ENCODE measurements around the gene VGLL4. TPM values are rescaled to one million over a fixed set of nuclear protein-coding genes. Genes with fewer than 3 reads are reported as not detected.
A peak's percentile ranks its signal among the peaks of the same experiment; 100 is the strongest.

The VGLL4 gene
- total RNA-seq, 1 experiment from 2014 or later = 42.1 TPM

GRCh38 chr3:11584570-11584969 lies 59.1 kb downstream of the VGLL4 start:
- H2AFZ ChIP-seq (ENCODE audit: low read length) = no peak overlapping the region
- peaks cover 13% of the 10 kb centered on the region for H3K79me1 ChIP-seq (ENCODE audit: insufficient read depth, low read depth, low read length, poor library complexity, severe bottlenecking)
- no peak overlapping the region for H2BK12ac ChIP-seq (ENCODE audit: insufficient read length, low read depth, low read length)
- H3K56ac ChIP-seq (ENCODE audit: insufficient read length, low read depth, low read length) = no peak overlapping the region
- H3K23me2 ChIP-seq (ENCODE audit: insufficient read length, low read depth, low read length, poor library complexity, severe bottlenecking) = peaks cover 7% of the 10 kb centered on the region
- H3K18ac ChIP-seq (ENCODE audit: insufficient read length, low read depth, low read length) = no peak overlapping the region
- no peaks in the 10 kb centered on the region for H3K27me3 ChIP-seq (ENCODE audit: insufficient read depth, low read length)
- H3K79me2 ChIP-seq (ENCODE audit: insufficient read depth, low read length) = peaks cover 27% of the 10 kb centered on the region; the same call in 1 of the 2 replicates
- H2BK20ac ChIP-seq (ENCODE audit: low read depth, low read length, poor library complexity, severe bottlenecking) = no peak overlapping the region
- no peak overlapping the region for H3K23ac ChIP-seq (ENCODE audit: insufficient read length, low read depth, low read length)
- H2BK5ac ChIP-seq (ENCODE audit: insufficient read length, low read length) = no peak overlapping the region
- Mint-ChIP-seq H3K9me3 (no peaks in the 10 kb centered on the region), H3K27me3 (ENCODE audit: low read depth) (no peaks in the 10 kb centered on the region), H3K36me3 (ENCODE audit: insufficient read depth in 1 of 3, low read depth in 3 of 3) (peaks cover 8 to 12% (median 10%) of the 10 kb centered on the region in 3 experiments), H3K4me1 (peaks cover 56 to 59% of the 10 kb centered on the region in 2 experiments), H3K27ac (peak overlapping the region in 2 of 3 experiments; percentile 11 to 24; a peak in 3 of 7 replicates), H3K4me3 (no peak overlapping the region)
- no peak overlapping the region for H4K5ac ChIP-seq (ENCODE audit: insufficient read length, low read depth, low read length)
- peaks cover 14% of the 10 kb centered on the region for H3K4me1 ChIP-seq (ENCODE audit: insufficient read depth, low read length)
- no peak for DNase-seq
- no peak overlapping the region for H2AK5ac ChIP-seq (ENCODE audit: insufficient read length, low read length)
- no peak overlapping the region for H3K27ac ChIP-seq (ENCODE audit: insufficient read length, low read depth, low read length)
- H4K8ac ChIP-seq (replicated peaks; ENCODE audit: insufficient read length, low read depth, low read length) = no peak overlapping the region
- H3K4ac ChIP-seq (ENCODE audit: low read depth, low read length) = no peak overlapping the region
- no peak overlapping the region for H3K4me2 ChIP-seq (ENCODE audit: insufficient read depth, insufficient read length, low read length)
- H4K20me1 ChIP-seq (ENCODE audit: control insufficient read depth, insufficient read depth, insufficient read length) = no peaks in the 10 kb centered on the region
- H2BK120ac ChIP-seq (ENCODE audit: low read depth, low read length, poor library complexity, severe bottlenecking) = no peak overlapping the region
- H3K9me3 ChIP-seq (ENCODE audit: control insufficient read depth, low read depth, low read length) = no peaks in the 10 kb centered on the region
- H2BK15ac ChIP-seq (ENCODE audit: low read depth, low read length) = no peak overlapping the region
- H3K9ac ChIP-seq (ENCODE audit: extremely low read depth, insufficient read length, low read length) = no peak overlapping the region
- TF ChIP-seq, protein P1, sequence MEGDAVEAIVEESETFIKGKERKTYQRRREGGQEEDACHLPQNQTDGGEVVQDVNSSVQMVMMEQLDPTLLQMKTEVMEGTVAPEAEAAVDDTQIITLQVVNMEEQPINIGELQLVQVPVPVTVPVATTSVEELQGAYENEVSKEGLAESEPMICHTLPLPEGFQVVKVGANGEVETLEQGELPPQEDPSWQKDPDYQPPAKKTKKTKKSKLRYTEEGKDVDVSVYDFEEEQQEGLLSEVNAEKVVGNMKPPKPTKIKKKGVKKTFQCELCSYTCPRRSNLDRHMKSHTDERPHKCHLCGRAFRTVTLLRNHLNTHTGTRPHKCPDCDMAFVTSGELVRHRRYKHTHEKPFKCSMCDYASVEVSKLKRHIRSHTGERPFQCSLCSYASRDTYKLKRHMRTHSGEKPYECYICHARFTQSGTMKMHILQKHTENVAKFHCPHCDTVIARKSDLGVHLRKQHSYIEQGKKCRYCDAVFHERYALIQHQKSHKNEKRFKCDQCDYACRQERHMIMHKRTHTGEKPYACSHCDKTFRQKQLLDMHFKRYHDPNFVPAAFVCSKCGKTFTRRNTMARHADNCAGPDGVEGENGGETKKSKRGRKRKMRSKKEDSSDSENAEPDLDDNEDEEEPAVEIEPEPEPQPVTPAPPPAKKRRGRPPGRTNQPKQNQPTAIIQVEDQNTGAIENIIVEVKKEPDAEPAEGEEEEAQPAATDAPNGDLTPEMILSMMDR (conservative IDR thresholded peaks at IDR 0.05) = no peak
- no peak overlapping the region for H3T11ph ChIP-seq (ENCODE audit: low read length)
- no CpG with 5 or more reads among the region's 4 CpGs for whole genome bisulfite sequencing (ENCODE audit: extremely low coverage, insufficient read length, low lambda C conversion rate)
- no peak overlapping the region for H4K91ac ChIP-seq (ENCODE audit: insufficient read length, low read depth, low read length)
- H3K14ac ChIP-seq (ENCODE audit: insufficient read depth, low read length) = no peak overlapping the region

Measured in H9 (cell line).